Measurements from ENCODE around the gene ARFGAP1.
"Not testable (repeated sequence)": the region's sequence is repeated elsewhere in the genome, so short reads cannot be mapped to it uniquely, and the experiment has no call there.

The ARFGAP1 gene

GRCh38 chr20:63238514-63239125 lies 34.0 kb upstream of the ARFGAP1 start:
- DNase-seq = peak in 14 of 42 donors; percentile 16 to 61 (median 48)
- intact Hi-C loops (cut with DNase I) = no loop called here

- intact Hi-C loops (cut with DNase I) = no loop called here
- DNase-seq = no peak
These were observed 33.2 kb upstream of the ARFGAP1 start for GRCh38 chr20:63239431-63239830.

- DNase-seq = no peak
- intact Hi-C loops (cut with DNase I) = no loop called here
These were observed 32.6 kb upstream of the ARFGAP1 start for GRCh38 chr20:63240004-63240403.

- intact Hi-C loops (cut with DNase I) = no loop called here
- DNase-seq = no peak
These were observed 31.3 kb upstream of the ARFGAP1 start for GRCh38 chr20:63241272-63241671.

GRCh38 chr20:63242736-63243135 lies 29.9 kb upstream of the ARFGAP1 start:
- intact Hi-C loops (cut with DNase I) = no loop called here
- DNase-seq = no peak

- intact Hi-C loops (cut with DNase I) = no loop called here
- no peak for DNase-seq
These were observed 28.9 kb upstream of the ARFGAP1 start for GRCh38 chr20:63243604-63244247.

GRCh38 chr20:63244468-63244867 lies 28.1 kb upstream of the ARFGAP1 start:
- DNase-seq = no peak
- intact Hi-C loops (cut with DNase I) = no loop called here

- peak in 1 of 42 donors; percentile 26 for DNase-seq
- intact Hi-C loops (cut with DNase I) = no loop called here
These were observed 25.9 kb upstream of the ARFGAP1 start for GRCh38 chr20:63246490-63247288.

GRCh38 chr20:63247671-63248228 lies 24.9 kb upstream of the ARFGAP1 start:
- intact Hi-C loops (cut with DNase I) = no loop called here
- no peak for DNase-seq

- intact Hi-C loops (cut with DNase I) = no loop called here
- no peak for DNase-seq
These were observed 23.6 kb upstream of the ARFGAP1 start for GRCh38 chr20:63248835-63249591.

GRCh38 chr20:63249891-63250290 lies 22.7 kb upstream of the ARFGAP1 start:
- intact Hi-C loops (cut with DNase I) = no loop called here
- DNase-seq = no peak

- intact Hi-C loops (cut with DNase I) = not testable (repeated sequence)
- peak in 37 of 42 donors; percentile 16 to 68 (median 45) for DNase-seq
These were observed 21.3 kb upstream of the ARFGAP1 start for GRCh38 chr20:63251350-63251749.

- peak in 39 of 42 donors; percentile 21 to 82 (median 54) for DNase-seq
- intact Hi-C loops (cut with DNase I) = no loop called here
These were observed 20.3 kb upstream of the ARFGAP1 start for GRCh38 chr20:63252284-63252711.

GRCh38 chr20:63253065-63253437 lies 19.6 kb upstream of the ARFGAP1 start:
- intact Hi-C loops (cut with DNase I) = no loop called here
- no peak for DNase-seq

GRCh38 chr20:63253438-63254231 lies 19.0 kb upstream of the ARFGAP1 start:
- peak in 31 of 42 donors; percentile 21 to 73 (median 43) for DNase-seq
- intact Hi-C loops (cut with DNase I) = no loop called here

GRCh38 chr20:63254232-63254605 lies 18.4 kb upstream of the ARFGAP1 start, which contains the start of gene NKAIN4:
Gene NKAIN4, minus strand, starts transcription at chr20:63254463. Its CDS starts 13 bp downstream, at chr20:63254450.
- no peak for DNase-seq
- intact Hi-C loops (cut with DNase I) = no loop called here

GRCh38 chr20:63254606-63255384 lies 17.8 kb upstream of the ARFGAP1 start:
- DNase-seq = no peak

More at GRCh38 chr20:63254606-63255384, 17.8 kb upstream of the ARFGAP1 start:
- intact Hi-C loops (cut with DNase I) = no loop called here
